Peyer's patch (tissue), 4 donors: ENCODE data around the gene TMEM119.

Experiments
- POLR2A ChIP-seq, 2 donors: fragments of 450-650 bp; IDR thresholded peaks; one replicate each; pipeline ENCODE4 v1.5.1; 2017; ENCODE audit warnings: antibody characterized with exemption in 2 of 2, mild to moderate bottlenecking in 2 of 2, moderate library complexity in 2 of 2
- TF ChIP-seq, protein P1 (sequence below), 6 experiments: fragments of 450-650 bp in 4 of 6; fragments of 200-600 bp in 2 of 6; sonication (generic) in 1 of 6; IDR thresholded peaks; one replicate each; pipeline ENCODE4 v1.5.1; 2017 to 2019; ENCODE audit warnings: antibody characterized with exemption in 6 of 6, mild to moderate bottlenecking in 3 of 6, moderate library complexity in 1 of 6

DNA sequence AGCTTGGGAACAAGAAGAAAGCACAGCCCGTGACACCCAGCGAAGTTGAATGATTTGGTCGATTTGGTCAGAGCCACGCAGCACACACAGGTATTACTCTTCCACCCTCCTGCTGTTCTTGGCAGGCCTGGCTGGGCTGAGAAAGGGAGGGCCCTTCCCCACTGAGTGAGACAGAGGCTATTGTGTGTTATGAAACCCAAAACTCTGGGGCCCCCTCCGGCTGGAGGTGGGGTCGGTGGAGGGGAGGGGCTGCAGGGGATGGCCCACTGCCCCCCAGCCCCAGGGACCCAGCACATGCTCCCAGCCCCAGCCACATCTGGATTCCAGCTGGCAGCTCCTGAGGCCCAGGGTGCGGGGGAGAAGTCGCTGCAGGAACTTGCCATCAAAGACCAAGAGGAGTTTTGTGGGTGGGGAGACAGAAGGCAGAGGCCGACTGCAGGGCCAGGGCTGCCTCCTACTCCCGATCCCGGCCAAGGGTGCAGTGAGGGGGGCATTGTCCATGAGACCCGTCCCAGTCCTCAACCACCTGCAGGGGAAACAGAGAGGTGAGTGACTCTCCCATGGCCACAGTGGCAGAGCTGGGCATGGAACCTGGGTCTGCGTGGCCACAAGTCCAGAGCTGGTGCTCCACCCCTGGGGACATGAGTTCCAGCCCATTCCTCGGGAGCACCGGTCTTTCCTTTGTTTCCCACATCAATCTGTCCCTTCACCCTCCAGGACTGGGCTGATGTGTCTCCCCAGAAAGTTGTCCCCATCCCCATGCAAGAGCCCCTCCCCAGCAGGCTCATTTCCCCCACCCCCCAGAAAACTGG is 8.7 kb downstream of the TMEM119 start:
- TF ChIP-seq, protein P1, sequence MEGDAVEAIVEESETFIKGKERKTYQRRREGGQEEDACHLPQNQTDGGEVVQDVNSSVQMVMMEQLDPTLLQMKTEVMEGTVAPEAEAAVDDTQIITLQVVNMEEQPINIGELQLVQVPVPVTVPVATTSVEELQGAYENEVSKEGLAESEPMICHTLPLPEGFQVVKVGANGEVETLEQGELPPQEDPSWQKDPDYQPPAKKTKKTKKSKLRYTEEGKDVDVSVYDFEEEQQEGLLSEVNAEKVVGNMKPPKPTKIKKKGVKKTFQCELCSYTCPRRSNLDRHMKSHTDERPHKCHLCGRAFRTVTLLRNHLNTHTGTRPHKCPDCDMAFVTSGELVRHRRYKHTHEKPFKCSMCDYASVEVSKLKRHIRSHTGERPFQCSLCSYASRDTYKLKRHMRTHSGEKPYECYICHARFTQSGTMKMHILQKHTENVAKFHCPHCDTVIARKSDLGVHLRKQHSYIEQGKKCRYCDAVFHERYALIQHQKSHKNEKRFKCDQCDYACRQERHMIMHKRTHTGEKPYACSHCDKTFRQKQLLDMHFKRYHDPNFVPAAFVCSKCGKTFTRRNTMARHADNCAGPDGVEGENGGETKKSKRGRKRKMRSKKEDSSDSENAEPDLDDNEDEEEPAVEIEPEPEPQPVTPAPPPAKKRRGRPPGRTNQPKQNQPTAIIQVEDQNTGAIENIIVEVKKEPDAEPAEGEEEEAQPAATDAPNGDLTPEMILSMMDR (IDR thresholded peaks at IDR 0.05) = no peak
- TF ChIP-seq POLR2A (IDR thresholded peaks at IDR 0.05) = no peak
